HG03025 (cell line): ENCODE measurements around the gene FST.

Source experiments
- ATAC-seq: cut with Tn5 transposase; IDR thresholded peaks from one replicate; pipeline ENCODE4 v1.9.1; 2021; ENCODE audit warnings: mild to moderate bottlenecking, moderate library complexity; ENCODE audit not compliant: unreplicated experiment, low FRiP score

The FST gene

DNA sequence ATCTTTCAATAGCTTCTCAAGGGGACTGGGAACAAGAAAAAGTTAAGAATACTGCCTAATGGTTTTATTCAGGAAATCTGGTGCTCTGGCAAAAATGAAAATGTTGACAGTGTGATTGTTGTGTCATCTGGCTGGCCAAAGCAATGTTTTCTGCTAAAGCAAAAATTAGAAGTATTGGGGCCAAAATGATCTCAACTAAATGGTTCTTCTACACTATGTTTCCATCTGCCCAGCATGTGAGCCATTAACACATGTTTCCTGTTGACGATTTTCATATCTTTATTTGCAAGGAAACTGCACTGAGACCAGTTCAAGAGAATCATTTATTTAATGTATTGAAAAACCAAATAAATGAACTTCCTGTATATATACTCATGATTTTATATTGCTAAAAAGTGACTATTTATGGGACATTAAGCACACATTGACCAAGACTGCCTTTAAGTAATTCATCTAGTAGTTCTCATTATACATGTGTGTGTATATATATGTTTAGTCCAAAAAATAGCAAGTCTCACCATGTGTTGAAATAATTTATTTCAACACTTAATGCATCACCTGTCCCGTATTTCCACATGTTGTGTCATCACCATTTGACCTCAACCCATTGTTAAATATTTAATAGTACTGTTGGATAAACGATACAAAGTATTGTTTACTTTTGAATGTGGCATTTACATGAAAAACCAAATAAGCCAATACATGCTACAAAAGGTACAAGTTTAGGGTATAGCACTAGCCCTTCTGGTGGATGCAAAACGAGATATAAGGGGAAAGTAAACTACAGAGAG lies 7.5 kb upstream of the FST start:
- ATAC-seq = no peak

DNA sequence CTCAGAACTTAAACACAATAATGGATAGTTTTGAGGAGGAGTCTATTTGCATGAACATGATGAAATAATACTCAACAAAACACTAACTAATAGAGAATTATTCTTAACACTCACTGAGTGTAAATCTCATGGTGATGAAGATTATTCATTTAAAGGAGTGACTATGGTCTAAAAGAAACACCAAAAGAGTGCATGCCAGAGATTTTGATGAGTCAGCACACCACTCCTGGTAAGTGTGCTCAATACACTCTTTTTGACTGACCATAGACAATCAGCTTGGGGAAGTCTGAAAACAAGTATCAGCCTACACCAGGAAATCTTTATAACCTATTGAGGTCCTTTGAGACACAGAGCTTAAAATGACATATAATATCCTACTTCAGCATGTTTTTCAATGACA lies 6.8 kb upstream of the FST start:
- ATAC-seq = no peak

DNA sequence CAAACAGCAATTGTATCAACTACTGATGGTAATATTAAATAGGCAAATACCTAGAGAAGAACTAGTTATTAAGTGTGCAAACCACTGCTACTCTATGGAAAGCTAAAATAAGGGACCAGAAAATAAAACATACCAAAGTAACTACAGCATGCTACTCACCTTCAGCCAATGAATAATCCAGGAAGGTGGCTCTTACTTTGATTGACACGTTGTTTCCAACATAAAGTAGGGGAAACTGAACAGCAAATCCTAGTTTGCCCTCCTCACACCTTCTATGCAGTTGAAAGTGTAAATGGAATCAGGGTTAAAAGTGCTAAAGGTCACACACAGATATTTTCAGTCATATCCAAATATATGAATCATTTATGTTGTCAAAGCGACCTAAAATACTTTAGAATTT lies 5.1 kb upstream of the FST start:
- no peak for ATAC-seq

DNA sequence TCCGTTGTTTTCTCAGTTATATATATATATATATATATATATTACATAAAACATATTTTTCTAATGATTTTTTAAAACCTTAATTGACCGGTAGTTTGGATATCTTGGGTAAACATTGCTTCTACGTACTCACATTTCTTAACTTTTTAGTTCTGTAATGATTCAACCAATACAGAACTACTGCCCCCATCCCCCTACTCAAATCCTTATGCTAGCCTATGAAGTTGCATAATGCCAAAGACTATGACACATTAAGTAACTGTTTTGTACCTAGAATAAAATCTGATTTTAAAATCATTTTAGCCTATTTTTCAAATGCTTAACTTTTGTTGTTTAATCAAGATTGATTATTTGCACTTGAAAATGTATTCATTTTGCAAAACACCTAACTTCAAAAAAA lies 4.4 kb upstream of the FST start:
- ATAC-seq = no peak

DNA sequence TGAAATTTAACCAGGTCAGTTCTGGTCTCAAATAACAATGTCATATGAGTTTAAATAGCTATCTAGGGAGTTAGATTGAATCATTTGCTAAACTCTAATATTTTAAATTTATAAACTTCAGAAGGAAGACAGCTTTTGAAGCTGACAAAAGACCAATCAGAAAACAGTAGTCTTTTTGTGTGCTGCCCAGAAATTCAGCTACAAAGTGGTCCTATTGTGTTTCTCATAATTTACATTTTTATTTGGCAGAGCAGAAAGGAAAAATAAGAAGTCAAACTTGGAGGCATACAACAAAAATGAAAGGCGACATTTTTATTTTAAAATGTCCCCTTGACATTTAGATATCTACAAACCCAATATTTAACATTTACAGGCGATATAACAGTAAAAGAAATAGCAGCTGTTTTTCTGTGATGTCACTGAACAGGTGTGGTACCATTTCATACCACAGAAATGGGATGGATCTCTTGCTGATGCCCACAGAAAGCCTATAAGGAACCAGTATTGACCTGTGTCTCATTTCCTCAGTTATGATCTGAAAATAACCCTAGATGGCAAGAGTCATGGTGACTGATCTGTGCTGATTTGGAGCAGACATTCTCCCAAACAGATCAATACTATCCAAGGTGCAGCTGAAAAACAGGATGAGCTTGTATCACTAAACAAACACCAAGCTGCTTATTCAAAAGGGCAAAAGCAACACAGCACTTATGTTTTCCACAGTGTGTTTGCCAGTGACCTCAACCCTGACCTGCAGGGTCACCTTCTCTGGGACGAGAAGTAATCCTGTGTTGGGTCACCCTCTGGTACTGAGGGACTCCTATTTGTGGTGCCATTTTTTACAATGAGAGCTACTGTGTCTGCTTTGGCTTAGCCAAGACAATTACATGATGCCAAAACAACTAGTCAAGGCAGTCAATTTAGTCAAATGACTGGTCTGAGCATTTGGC lies 3.6 kb upstream of the FST start:
- no peak for ATAC-seq

DNA sequence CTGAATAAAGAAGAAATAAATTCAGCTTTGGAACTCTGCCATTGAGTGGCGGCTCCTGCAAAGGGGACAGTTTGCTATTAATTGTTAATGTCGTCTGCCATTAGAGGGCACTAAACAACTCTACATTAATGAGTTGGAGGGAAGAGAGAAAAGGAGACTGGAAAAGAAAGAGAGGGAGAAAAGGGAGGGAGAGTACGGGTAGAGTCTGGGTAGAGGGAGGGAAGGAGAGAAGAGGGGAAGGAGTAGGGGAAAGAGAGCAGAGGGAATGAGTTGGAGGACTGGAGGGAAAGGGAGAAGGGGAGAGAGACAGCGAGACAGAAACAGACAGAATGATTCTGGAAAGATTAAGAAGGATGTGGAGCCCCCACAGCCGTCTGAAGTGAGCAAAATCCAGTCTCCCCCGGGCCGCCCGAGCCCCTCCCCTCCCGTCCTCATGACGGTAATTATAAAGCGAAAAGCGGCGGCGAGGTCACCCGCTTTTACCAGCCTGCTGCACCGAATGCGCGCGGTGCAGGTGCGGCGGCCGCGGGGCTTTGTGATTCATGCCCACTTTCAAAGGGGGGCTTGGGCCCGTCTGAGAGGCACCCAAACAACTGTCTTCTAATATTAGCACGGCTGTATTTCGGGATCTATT lies 1.9 kb upstream of the FST start:
- ATAC-seq = no peak

DNA sequence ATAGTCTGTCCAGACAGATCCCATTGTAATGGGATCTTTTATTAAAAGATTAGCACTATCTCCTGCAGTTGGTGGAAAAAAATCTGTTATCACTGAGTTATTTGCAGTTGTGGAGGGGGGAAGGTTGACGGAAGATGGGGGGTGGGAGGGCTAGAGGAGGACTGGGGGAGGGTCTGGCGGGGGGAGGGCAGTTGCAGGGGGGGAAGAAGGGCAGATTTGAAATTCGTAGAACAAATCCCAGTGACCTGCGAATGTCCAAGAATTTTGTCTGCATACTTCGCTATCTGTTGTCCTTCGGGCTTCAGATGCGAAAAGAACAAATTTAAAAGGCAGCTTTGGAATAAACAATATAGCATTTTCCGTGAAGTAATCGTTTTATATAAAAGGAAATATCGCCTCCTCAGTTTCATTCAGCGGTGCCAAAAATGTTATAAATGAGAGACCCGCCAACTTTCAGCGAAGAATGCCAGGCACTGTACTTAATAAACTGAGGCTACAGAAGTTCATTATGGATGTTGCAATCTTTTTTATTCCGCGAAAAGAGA lies 1.3 kb upstream of the FST start:
- no peak for ATAC-seq

DNA sequence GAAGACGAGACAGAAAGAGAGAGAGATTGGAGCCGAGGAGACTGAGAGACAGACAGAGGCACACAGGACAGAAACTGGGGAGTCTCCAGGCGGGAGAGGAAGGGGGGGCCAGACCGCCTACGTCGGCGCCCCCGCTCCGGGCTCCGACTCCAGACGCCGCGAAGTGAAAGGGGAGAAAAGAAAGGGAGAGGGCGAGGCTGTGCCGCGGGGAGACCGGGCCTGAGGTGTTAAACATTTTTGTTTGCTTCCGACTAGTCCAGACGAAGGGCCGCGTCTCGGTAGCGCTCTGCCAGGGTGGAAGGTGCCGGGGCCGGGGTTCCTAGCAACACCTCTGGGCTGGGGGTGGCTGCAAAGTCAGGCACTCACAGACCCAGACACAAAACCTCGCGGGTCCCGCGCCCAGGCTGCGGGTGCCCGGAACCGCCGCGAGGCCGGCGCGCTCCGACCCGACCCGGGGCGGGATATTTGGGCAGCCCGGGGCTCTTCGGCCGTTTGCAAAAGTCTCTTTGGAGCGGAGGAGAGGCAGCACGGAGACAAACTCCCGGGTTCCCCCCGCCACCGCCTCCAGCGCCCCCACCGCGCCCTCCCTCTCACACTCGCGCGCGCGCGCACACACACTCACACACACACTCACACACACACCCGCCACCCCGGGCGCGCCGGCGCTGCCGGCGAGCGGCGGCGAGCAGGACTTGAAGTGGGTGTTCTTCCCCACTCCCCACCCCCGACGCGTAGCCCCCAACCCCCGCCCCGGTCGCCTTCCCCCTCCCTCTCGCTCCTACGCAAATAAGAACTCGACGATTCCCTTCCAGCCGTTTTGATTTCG lies 626 bp upstream of the FST start:
- no peak for ATAC-seq

DNA sequence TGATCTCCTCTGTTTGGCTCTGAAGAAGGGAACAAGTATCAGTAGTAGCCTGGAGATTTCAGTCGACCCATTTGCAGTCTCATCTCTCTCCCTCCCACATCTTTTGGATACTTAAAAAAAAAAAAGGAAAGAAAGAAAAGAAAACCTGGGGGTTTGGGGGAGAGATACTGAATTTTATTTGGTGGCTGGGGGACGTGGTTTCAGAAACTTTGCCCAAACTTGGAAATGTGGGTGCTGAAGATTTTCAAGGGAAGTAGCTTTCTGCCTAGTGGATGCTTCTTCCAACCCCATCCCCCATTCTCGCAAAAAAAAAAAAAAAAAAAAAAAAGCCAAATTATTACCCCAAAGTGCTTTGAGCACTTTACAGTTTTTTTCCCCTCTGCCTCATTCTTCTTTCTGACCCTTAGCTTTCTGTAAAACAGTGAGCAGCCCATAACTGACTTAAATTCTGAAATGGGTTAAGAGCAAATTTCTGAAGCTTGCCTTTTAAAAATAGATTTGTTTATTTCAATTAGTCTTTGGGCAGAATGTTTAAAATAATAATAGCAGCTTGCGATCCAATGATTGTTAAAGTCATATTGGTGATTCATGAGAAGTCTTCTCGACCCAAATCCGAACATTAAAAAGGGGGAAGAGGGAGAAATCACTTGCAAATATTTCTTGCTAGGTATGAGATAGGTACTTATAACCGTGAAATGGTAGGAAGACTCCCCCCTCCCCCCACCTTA lies 894 bp downstream of the FST start:
- ATAC-seq = no peak

DNA sequence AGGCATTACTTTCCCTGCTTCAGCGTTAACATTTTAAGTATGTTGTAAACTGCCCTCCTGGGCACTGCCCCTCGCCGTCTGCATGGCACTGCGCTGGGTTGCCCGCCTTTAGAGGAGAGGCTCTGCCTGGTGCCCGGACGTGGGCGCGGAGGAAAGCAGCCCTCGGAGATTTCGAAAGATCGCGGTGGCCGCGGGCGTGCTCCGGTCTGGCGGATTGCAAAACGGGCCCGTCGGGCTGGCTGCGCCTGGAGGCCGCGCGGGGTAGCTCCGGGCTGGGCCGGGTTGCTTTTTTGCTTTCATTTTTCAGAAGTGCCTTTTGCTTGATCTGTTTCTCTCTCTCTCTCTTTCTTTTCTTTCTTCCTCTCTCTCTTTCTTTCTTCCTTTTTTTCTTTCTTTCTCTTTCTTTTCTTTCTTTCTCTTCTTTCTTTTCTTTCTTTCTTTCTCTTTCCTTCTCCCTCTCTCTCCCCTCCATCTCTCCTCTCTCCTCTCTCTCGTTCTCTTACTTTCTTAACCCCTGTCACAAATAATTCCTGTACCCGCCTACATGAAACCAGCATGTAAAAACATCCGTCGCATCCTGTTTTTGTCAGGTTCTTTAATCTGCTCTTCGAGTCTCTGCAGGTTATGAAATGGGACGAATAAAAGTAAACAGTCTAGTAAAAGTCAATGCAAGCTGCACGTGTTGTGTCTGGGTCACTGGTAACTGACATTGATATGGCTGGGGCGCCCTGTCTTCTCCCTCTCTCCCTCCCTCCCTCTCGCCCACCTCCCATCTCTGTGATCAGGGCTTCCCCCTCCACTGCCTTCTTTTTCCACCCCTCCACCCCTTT lies 1.7 kb downstream of the FST start:
- peak; percentile 60 for ATAC-seq

DNA sequence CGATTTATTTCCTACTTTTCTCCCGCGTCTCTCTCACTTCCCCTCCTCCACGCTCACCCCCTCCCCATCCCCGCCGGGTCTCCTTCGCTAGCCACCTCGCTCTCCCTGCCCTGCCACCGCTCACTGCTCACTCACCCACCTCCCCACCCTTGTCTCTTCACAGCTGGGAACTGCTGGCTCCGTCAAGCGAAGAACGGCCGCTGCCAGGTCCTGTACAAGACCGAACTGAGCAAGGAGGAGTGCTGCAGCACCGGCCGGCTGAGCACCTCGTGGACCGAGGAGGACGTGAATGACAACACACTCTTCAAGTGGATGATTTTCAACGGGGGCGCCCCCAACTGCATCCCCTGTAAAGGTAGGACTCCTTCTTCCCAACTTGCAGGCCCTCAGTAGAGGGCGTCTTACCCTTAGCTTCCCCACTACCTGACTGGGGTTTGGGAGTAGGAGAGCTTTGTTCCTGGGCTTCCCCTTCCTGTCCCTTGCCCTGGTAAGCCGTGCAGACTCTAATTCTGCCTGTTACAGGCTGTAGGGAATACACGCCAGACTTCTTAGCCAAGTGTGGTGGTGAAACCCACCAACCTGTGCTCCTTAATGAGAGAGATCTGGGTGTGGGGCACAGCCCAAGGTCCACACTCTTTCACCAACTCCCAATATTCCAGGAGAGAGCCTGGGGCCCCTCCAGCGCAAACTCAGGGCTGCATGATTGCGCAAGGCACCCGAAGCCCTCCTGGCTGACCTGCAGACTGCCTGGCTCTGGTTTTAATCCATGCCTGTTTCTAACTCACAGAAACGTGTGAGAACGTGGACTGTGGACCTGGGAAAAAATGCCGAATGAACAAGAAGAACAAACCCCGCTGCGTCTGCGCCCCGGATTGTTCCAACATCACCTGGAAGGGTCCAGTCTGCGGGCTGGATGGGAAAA lies 2.5 kb downstream of the FST start:
- no peak for ATAC-seq

DNA sequence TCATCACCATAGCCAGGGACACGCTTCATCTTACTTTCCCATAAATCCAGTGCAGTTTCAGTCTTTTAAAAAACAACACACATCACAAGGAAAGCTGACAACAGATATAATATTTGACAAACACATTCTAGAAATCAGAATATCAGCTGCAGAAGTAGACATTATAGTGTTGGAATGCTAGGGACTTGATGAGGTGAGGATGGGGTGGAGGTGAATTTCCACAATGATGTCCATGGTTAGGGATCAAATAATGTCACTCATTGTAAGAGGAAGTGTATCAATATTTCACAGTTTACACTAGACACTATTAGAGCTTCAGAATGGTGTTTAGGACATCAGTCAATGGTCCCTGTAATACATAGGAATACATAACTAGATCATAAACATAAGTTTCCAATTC lies 7.0 kb downstream of the FST start:
- ATAC-seq = no peak

DNA sequence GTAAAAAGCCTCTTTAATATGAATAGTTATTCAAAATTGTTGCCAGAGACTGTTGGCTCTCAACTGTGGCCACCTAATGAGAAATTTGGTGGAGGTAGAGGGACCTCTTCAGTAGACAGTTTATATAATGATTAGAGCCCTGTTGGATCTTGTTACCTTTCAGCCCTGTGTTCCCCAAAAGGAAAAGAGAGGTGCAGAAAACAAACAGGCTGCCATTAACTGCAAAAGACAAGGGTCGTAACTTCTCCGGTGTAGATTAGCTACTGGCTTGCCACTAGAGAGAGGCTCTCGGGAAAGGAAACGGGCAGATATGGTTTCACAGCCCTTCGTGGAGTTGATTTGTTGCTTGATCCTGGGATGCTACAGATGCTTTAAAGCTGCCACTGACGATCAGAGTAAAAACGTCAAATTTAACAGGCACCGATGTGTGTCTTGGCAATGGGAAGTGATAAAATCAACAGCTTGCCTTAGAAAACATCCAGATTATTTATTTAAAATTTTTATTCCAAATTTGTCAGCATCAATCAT lies 7.8 kb downstream of the FST start:
- no peak for ATAC-seq

DNA sequence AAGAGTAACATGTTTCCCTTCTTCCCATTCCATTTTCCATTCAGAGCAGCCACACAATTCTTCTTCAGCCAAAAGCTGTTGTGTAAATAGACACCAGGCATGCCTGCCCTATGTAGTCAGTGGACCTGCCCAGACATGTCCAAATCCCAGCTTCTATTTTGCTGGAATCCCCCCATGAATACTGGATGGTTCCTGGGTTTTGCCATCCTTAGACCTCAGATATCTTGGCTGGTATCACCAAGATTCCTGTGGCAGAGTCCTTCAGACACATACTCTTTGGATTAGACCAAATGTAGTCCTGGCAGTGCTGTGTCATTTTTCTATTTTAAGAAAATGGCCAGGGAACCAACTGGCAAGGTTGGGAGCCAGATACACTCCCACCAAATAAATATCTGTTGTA lies 10.3 kb downstream of the FST start:
- no peak for ATAC-seq

DNA sequence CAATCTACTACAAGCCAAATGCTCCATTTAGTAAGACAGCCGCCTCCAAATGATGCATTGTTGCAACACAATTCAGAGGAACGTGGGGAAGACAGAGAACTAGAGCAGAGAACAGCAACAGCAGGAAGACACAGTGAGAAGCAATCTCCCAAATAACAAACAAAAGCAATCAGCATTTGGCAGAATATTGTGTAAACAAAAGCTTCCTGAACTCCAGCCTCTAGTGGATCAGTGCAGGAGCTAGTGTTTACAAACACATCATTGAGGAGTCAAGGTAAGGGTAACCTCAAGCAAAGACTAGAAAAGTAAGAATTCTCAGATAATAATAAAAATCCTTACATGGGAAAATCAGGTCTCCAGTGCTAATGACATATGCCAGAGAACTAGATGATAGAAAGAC lies 20.6 kb downstream of the FST start:
- ATAC-seq = no peak

DNA sequence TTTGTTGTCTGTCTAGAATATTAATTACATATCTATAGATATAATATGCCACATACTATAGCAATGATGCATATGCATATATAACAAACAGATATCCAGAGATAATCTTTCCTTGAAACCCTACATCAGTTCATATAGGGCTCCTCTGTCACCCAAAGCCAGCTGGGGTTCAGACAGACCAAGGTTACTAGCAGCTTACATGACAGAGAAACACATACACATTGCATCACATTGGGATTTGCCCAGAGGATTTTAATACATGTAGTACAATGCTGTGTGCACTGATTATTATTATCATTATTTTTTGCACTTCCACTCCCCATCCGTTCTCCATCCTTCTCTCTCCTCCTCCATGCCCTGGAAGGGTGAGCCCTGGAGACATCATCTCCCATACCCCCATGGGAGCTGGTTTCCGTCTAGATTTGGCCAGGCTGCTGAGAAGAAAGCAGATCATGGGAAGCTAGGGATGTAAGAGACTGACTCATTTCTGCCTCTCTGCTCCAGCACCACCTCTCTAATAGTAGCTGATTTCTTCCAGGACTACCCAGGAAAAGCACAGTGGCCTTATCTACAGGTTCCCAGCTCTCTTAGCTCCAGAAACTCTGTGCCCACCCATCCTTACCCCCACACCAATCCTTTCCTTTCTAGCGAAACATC lies 23.3 kb downstream of the FST start:
- ATAC-seq = no peak

DNA sequence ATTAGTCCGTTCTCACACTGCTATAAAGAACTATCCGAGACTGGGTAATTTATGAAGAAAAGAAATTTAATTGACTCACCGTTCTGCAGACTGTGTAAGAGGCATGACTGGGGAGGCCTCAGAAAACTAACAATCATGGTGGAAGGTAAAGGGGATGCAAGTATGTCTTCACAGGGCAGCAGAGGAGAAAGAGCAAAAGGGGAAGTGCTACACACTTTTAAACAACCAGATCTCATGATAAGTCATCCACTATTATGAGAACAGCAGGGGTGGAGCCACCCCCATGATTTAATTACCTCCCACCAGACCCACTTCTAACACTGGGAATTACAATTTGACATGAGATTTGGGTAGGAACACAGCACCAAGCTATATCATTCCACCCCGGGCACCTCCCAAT lies 26.6 kb downstream of the FST start:
- ATAC-seq = no peak
